ENCODE data around the gene KIAA0408. TPM values are rescaled to one million over a fixed set of nuclear protein-coding genes. Genes with fewer than 3 reads are reported as not detected.

The KIAA0408 gene
- total RNA-seq: 0.63 and 0.98 TPM in 2 replicates

DNA sequence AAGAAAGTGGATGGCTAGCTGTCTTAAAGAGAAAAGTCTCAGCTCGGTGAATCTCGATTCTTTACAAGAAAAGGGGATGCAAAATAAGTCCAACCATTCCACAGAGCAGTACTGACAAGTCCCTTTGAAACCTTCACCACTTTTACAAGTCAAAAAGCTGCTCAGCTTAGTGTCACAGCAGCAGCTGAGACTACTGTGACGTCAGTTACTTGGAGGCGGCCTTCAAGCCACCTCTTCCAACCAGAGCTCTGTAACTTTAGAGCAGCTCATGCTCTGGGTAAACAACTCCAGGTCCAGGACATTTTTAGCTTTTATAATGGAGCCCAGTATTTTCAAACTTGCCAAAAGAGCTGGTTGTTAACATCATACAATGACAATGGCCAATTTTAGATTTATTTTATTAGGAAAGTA, at the start of gene KIAA0408:
TSS of gene KIAA0408 (minus strand) at position 159 of the 411 bp plus-strand sequence. CDS start 5,408 bp downstream, outside the sequence.

Other genes with a start within 250 kb of the KIAA0408 start
- gene RNF146, start 192.5 kb downstream of the KIAA0408 start, total RNA-seq: 11.6 and 19.9 TPM in 2 replicates
- 34.5 and 46.0 TPM in 2 replicates for gene ECHDC1, start 115.8 kb downstream of the KIAA0408 start, total RNA-seq
- gene C6orf58, start 117.8 kb upstream of the KIAA0408 start, total RNA-seq: not detected in 2 replicates